GM10266 (cell line): ENCODE data around the gene RPL14.

Experiments used
- DNase-seq: peaks from one replicate; pipeline ENCODE4 v3.0.0; 2012; ENCODE audit errors: extremely low spot score
- CTCF ChIP-seq: IDR thresholded peaks from 2 replicates; pipeline ENCODE4 v1.5.1; 2012; ENCODE audit warnings: mild to moderate bottlenecking, low read depth; ENCODE audit not compliant: control insufficient read depth, insufficient read depth; ENCODE audit errors: missing control alignments

The RPL14 gene

GRCh38 chr3:40456940-40457823 lies at the start of gene RPL14:
Gene RPL14 (plus strand): TSS chr3:40457339. CDS start chr3:40457472, 133 bp downstream.
- peak; percentile 94 for DNase-seq
- TF ChIP-seq CTCF = no peak

- DNase-seq = no peak
- no peak for TF ChIP-seq CTCF
Observed at GRCh38 chr3:40407611-40408010, 49.5 kb upstream of the RPL14 start.

- no peak for TF ChIP-seq CTCF
- DNase-seq = no peak
Observed at GRCh38 chr3:40414270-40414669, 42.9 kb upstream of the RPL14 start.

- no peak for DNase-seq
- no peak for TF ChIP-seq CTCF
Observed at GRCh38 chr3:40417845-40418543, 39.1 kb upstream of the RPL14 start.

GRCh38 chr3:40422861-40423260 lies 34.3 kb upstream of the RPL14 start:
- no peak for DNase-seq
- no peak for TF ChIP-seq CTCF

GRCh38 chr3:40427045-40427669 lies 30.0 kb upstream of the RPL14 start:
- DNase-seq = no peak

More at GRCh38 chr3:40427045-40427669, 30.0 kb upstream of the RPL14 start:
- TF ChIP-seq CTCF = no peak
